NOMO-1 treated with dmso at 0.1 percent for 144 hours (cell line): ENCODE data around the gene KRTAP20-1.

Experiments used
- DNase-seq: peaks from one replicate; lab custom pipeline; 2025; ENCODE audit not compliant: unreplicated experiment; lab: John Stamatoyannopoulos, UW

Gene KRTAP20-1, protein sequence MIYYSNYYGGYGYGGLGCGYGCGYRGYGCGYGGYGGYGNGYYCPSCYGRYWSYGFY

GRCh38 chr21:30616125-30616524, at the start of gene KRTAP20-1:
TSS of gene KRTAP20-1 (plus strand) at chr21:30616425. CDS start at chr21:30616455, 30 bp downstream.
- no peak for DNase-seq

DNA sequence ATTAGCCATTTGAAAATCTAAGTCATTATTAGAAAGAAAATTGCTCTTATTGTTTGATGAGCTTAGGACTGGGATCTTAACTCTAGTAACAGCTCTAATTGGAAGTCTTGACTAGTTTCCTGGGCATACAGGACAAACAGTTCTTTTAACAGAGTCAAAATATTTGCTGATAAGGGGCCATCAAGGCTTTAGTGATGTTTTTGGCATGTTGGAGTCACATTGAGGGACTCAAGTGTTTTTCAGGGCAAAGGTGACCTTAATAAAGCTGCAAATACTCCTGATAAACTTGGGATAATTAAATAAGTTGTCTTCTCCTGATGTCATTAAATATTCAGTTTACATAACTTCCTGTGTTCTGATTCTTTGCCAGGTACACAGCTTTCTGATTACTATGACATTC, 48.6 kb upstream of the KRTAP20-1 start:
- no peak for DNase-seq

GRCh38 chr21:30577766-30578165, 38.5 kb upstream of the KRTAP20-1 start:
- no peak for DNase-seq

DNA sequence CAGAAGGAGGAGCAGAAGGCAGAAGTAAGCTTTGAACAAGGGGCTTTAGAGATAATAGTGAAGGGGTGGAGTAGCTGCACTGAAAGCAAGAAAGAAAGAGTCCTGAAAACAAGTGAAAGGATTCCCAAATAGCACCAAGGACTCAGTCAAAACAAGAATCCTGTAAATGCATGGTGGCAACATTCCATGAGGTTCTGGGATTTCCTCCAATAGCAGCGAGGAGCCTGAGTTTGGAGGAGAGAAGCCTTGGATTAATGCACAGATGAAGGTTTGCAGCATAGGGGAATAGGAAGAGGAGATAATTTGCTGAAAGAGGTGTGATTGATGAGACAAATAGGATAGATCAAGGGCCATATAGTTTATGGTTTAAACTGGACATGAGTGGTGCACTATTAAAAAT, 36.9 kb upstream of the KRTAP20-1 start:
- no peak for DNase-seq

GRCh38 chr21:30580132-30580531, 36.1 kb upstream of the KRTAP20-1 start:
- DNase-seq, result no peak

DNA sequence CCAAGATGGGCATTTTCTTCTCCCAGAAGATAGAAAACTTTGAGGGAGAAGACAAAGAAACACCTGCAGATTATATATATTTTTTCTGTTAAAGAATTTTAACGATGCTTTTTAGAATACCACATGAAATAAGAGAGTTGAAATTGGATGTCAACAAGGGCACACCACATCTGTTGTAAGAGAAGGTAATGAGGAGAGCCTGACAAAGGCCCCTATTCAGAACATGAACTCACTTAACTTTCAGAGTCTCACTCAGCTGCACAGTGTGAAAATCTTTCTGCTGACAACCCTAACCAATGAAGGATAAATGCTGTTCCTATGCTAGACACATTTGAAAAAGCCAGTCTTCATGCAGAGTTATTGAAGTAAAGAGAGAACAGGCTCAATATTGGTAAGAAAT, 33.4 kb upstream of the KRTAP20-1 start:
- DNase-seq, result no peak

GRCh38 chr21:30590297-30590696, 25.9 kb upstream of the KRTAP20-1 start, which contains the start of gene KRTAP22-2:
TSS of gene KRTAP22-2 (minus strand) at chr21:30590397.
- no peak for DNase-seq

DNA sequence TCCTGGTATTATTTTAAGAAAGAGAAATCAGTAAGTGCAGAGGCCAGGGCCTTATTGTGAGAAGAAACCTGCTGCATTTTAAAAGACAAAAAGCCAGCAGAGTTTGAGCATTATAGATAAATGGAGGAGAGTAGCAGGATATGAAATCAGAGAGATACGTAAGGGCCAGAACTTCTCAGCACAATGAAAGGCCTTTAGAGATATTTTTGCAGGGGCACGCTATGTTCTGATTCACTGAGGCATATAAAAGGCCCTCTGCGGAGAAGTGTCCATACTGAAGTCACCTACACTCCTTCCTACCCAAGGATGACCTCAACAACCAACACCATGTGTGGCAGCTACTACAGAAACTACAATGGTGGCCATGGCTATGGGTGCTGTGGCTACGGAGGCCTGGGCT, 24.1 kb upstream of the KRTAP20-1 start, which contains the start of gene KRTAP6-3:
TSS of gene KRTAP6-3 (plus strand) at position 301 of the 400 bp plus-strand sequence. CDS start at position 307, 6 bp downstream.
- no peak for DNase-seq

DNA sequence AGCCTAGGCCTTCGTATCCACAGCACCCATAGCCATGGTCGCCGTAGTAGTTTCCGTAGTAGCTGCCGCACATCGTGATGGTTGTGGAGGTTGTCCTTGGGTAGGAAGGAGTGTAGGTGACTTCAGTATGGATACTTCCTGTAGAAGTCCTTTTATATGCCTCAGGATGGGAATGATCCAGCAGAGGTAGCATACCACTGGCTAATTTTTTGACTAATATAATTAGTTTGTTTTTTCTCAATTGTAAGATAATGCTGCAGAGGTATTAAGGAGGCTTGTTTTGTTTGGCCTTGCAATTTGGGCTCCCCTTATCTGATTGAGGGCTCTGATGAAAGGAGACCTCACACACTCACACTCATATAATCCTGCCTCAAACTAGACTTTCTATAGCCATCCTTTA, 17.4 kb upstream of the KRTAP20-1 start, which contains the start of gene KRTAP6-2:
TSS of gene KRTAP6-2 (minus strand) at position 101 of the 400 bp plus-strand sequence. CDS start at position 73, 28 bp downstream.
- no peak for DNase-seq

GRCh38 chr21:30600787-30601186, 15.4 kb upstream of the KRTAP20-1 start, which contains the start of gene KRTAP22-1:
TSS of gene KRTAP22-1 (plus strand) at chr21:30601087.
- DNase-seq, result no peak

- DNase-seq, result no peak
Observed at GRCh38 chr21:30605968-30606367, 10.3 kb upstream of the KRTAP20-1 start.

- no peak for DNase-seq
Observed at GRCh38 chr21:30612132-30612531, 4.1 kb upstream of the KRTAP20-1 start.

DNA sequence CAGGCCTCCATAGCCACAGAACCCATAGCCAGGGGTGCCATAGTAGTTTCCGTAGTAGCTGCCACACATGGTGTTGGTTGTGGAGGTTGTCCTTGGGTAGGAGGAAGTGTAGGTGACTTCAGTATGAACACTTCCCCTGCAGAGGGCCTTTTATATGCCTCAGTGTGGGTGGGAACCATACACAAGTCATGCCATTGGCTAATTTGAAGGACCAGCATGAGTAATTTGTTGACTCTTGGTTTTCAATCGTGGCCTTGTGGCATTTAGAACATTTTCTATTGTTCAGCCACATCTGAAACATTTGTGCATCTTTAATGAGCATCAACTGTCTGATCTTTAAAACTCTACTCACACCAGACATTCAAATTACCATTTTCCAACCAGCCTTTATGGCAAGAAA, 2.4 kb upstream of the KRTAP20-1 start, which contains the start of gene KRTAP6-1:
TSS of gene KRTAP6-1 (minus strand) at position 95 of the 400 bp plus-strand sequence. CDS start at position 69, 26 bp downstream.
- no peak for DNase-seq

- DNase-seq, result no peak
Observed at GRCh38 chr21:30615199-30615598, 1.0 kb upstream of the KRTAP20-1 start.

DNA sequence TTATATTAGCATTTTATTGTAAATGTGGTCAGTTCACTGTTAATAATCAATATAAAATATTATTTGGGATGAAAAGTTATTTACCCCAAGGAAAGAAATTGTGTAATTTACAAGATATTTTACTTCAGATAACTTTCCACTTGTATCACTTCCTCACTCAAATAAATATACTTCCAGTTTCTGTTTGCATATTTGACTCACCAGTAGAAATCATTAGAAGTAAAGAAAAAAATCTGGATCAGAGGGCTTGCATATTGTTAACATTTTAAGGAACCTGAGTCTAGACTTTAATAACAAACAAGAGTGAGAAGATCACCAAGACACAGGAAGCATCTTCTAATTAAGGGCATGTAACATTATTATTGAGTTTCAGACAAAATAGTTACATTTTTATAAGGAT, 3.9 kb downstream of the KRTAP20-1 start:
- DNase-seq, result no peak

GRCh38 chr21:30620522-30620921, 4.3 kb downstream of the KRTAP20-1 start, which contains the start of gene KRTAP20-4:
TSS of gene KRTAP20-4 (plus strand) at chr21:30620627.
- no peak for DNase-seq

DNA sequence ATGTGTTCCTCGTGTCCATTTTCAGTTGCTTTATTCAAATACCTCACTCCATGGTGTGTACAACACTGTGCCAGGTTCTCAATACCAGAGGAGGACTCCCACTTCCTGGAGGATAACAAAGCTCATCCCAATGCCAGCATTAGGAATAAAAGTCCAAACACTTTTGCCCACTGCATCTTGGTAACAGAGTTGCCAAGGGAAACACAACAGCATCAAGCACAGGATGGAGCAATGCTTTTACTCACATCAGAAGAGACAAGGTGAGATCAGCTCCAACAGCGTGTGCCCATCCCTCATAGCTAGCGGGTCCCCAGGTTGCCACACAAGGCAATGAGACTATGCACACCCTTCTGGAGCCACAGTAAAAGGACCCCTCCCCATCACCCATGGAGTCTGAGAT, 7.1 kb downstream of the KRTAP20-1 start:
- no peak for DNase-seq

- DNase-seq, result no peak
Observed at GRCh38 chr21:30625449-30626165, 9.4 kb downstream of the KRTAP20-1 start.

- DNase-seq, result no peak
Observed at GRCh38 chr21:30628109-30628508, 11.9 kb downstream of the KRTAP20-1 start.

- no peak for DNase-seq
Observed at GRCh38 chr21:30629200-30629599, 13.0 kb downstream of the KRTAP20-1 start.

DNA sequence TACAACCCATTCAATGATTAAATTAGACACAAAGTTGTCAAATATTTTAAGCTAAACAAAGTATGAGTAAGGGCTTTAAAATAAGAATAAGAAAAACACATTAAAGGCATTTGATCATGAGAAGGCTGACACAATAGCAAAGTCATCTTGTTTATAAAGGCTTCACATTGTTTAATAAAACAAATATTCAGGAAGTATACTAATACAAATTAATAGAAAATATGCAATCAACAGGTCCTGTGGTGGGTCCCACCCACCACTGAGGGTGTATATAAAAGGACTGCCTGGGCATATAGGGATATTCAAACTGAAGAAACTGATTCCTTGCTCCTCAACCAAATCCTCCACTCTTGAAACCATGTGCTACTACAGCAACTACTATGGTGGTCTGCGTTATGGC, 18.7 kb downstream of the KRTAP20-1 start, which contains the start of gene KRTAP20-2:
TSS of gene KRTAP20-2 (plus strand) at position 301 of the 400 bp plus-strand sequence. CDS start at position 359, 58 bp downstream.
- no peak for DNase-seq

DNA sequence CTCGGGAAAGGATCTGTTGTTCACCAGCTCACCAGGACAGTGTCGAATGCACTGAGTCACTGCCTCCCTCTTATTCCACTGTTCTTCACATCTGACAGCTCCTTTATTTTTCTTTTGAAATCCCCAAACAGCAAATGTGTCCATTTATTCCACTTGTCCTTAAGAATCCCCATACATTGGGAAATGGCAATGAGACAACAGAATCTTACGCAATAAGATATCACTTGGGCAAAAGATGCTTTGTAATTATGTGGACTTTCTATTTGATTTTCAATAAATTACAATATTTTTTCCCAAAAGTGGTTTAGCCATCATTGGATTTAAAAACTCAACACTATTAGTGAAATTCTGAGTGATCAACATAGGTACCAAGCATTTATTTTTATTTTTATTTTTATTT, 22.5 kb downstream of the KRTAP20-1 start:
- no peak for DNase-seq
